ENCODE results near the gene IQCB1.
"Not testable (repeated sequence)": the region's sequence is repeated elsewhere in the genome, so short reads cannot be mapped to it uniquely, and the experiment has no call there.

Gene IQCB1

GRCh38 chr3:121743106-121743505 lies 91.8 kb downstream of the IQCB1 start:
- DNase-seq: not testable (repeated sequence)

- no peak for DNase-seq
These were observed 94.0 kb downstream of the IQCB1 start for GRCh38 chr3:121740896-121741295.

- peak; percentile 22 for DNase-seq
These were observed 95.0 kb downstream of the IQCB1 start for GRCh38 chr3:121739902-121740301.

- no peak for DNase-seq
These were observed 97.2 kb downstream of the IQCB1 start for GRCh38 chr3:121737644-121738043.

- DNase-seq: peak; percentile 42
These were observed 98.7 kb downstream of the IQCB1 start for GRCh38 chr3:121736112-121736511.

GRCh38 chr3:121735047-121735696 lies 99.7 kb downstream of the IQCB1 start:
- DNase-seq: peak; percentile 72

GRCh38 chr3:121730940-121731687 lies 103.7 kb downstream of the IQCB1 start:
- DNase-seq: no peak

GRCh38 chr3:121724130-121724529 lies 110.7 kb downstream of the IQCB1 start:
- no peak for DNase-seq

GRCh38 chr3:121723485-121723884 lies 111.4 kb downstream of the IQCB1 start:
- DNase-seq: no peak

GRCh38 chr3:121722411-121722810 lies 112.4 kb downstream of the IQCB1 start:
- no peak for DNase-seq

- DNase-seq: no peak
These were observed 114.7 kb downstream of the IQCB1 start for GRCh38 chr3:121720163-121720562.
